GM12873 (cell line): Measurements from ENCODE around the gene EXOSC10.

Experiments
- TF ChIP-seq, protein P1 (sequence below): IDR thresholded peaks from 2 replicates; pipeline ENCODE4 v1.5.1; 2012; ENCODE audit warnings: low read depth, mild to moderate bottlenecking, moderate library complexity, low read length, control low read depth; ENCODE audit not compliant: insufficient read depth; ENCODE audit errors: missing control alignments

EXOSC10 gene

DNA sequence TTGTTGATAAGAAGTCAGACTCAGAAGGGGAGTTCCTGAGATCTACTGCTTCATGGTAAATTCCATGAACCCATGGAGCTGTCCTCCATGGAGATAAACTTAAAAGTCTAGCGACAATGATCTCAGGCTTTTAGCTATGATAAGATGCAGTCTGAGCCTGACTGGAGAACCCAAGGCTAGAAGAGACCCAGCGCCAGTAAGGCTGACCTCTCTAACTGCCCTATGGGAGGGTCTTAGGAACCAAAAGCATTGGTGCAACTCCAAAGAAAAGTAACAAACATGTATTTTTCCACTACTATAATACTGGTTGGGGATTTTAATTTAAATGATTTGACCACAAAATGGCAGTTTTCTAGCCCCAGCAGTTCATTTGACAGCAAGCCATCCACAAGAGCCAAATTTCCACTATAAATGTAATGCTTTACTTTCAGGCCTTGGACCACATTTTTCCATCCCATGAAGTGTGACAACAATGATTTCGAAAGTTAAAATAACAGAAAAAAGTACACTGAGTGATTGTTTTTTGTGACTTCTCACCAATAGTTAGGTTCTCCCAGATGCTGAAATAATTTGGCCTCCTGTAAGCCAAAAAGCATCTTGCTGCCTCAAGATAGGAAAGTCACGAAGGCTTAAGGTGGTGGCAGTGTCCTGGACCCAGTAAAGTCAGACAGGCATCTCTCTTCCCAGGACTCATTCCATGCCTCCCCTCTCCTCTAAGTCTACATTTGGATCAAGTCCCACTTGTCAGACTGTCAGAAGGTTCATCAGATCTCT, 43.1 kb upstream of the EXOSC10 start:
- TF ChIP-seq, protein P1, sequence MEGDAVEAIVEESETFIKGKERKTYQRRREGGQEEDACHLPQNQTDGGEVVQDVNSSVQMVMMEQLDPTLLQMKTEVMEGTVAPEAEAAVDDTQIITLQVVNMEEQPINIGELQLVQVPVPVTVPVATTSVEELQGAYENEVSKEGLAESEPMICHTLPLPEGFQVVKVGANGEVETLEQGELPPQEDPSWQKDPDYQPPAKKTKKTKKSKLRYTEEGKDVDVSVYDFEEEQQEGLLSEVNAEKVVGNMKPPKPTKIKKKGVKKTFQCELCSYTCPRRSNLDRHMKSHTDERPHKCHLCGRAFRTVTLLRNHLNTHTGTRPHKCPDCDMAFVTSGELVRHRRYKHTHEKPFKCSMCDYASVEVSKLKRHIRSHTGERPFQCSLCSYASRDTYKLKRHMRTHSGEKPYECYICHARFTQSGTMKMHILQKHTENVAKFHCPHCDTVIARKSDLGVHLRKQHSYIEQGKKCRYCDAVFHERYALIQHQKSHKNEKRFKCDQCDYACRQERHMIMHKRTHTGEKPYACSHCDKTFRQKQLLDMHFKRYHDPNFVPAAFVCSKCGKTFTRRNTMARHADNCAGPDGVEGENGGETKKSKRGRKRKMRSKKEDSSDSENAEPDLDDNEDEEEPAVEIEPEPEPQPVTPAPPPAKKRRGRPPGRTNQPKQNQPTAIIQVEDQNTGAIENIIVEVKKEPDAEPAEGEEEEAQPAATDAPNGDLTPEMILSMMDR = no peak

DNA sequence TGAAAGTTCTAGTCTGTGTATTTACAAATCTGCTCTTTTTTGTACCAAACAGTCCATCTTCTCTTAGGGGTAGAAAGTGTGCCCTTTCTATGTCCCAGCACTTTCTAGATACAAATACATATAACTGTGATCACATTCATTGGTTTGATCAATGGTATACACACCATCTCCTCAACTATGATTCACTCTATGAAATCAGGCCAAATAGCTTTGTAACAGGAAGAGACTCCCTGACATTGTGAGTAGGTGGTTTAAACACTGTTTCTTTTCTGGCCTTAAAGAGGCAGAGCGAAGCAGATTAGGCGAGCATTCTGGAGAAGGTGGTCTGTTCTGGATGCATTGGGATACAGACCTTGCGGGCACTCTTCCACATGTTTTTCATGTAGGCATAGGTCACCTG, 39.3 kb upstream of the EXOSC10 start:
- TF ChIP-seq, protein P1 = no peak

DNA sequence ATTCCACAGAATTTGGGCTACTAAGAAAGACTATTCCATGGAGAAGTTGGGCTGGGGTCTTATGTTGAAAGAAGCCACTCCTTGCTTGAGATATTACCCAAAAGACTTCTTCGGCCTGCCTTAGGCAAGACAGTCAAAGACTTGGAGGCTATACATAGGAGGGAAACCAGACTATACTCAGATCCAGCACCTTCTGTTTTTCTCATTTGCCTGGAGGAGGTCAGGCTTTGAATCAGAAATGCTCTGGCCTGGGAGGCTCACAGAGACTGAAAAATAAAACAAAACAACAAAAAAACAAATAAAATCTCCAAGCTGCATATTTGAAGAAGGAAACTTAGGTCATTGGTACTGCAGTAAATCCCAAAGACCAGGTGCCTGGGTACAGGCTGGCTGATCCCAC, 38.4 kb upstream of the EXOSC10 start:
- TF ChIP-seq, protein P1 = no peak

DNA sequence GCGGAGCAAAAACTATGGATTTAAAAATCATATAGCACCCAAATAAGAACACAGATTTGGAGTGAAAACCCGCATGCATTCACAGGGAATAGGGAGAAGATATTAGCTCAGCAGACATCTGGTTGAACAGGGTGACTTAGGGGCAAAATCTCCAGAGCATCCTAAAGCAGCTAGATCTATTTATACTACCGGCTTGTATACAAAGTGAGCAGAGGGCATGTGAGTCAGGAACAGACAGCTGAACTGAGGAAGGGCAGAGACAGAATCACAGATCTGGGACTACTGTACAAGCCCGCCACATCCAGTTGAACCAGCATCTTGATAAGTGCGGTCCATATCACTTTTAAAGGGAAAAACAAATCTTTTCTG, 35.2 kb upstream of the EXOSC10 start:
- TF ChIP-seq, protein P1 = no peak

DNA sequence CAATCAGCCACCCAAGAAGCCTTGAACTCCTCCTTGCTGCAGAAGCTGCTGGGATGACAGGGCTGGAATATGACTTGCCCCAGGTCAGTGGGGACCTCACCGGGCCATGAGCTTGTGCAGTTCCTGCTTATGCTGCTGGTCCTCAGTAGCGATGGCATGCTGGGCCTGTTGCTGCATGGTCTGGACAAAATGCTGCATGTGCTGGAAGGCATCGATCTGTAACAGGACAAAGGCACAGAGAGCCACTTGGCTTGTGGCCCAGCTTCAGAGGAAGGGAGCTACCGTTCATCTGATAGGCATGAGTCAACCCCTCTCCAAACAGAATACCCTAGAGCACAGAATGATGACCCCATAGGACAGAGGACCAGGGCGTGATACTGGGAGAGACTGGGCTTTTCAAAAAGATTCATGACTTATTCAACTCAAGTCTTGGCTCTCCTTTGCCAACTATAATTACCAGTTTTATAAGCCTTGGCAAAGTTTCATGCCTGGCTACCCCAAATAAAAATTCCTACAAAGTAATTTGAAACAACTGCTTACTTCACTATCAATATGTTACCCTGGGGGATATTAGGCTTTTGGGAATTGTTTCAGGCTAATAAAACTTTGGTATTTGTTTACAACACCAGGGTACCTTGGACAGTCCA, 34.7 kb upstream of the EXOSC10 start:
- TF ChIP-seq, protein P1 = no peak

DNA sequence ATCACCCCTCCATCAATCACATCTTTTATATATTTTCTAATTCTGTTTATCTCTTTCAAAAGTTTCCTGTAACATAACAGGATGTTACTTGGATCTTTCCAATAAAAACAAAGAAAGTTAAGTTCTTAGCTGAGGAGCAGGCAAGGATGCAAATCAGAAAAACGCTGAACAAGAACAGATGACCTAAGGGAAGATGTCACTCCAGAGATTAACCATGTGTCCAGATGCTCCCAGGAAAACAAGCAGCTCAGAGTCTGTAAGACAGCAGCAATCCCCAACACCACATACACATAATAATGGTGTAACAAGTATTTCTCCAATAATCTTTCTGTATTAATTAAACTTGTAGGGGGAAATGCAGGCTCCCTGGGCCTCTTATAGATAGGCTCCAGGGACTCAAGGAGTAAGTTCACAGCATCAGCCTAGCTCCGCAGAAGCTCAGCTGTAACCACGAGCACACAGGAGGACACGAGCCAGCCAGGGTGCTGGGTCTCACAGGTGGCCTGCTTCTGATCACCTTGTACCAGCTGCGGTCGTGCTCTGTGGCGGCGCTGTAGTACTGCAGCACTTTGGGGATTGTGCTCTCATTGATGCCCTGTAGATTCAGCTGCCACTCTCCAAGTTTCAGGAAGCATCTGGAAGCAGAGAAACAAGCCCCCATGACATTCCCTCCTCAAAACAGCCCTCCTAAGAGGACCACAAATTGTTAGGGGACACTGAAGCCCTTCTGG, 33.1 kb upstream of the EXOSC10 start:
- TF ChIP-seq, protein P1 = no peak

DNA sequence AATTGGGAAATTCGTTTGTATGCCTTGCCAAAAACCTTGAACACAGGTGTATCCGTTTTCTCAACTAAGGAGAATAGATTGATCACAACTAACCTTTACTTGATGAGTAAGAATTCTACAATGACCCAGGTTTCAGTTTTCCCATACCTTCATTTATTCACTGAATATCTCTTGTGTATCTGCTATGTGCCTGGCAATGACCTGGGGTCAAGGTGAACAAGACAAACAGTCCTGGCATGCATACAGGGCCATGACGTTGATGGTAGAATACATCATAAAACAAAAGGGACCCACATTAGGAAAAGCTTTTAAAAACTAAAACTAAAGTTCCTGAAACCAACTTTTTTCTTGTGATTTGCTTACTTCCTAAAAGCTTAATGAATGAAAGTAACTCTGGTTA, 32.1 kb upstream of the EXOSC10 start:
- TF ChIP-seq, protein P1 = no peak
